GM19324 (cell line): ENCODE measurements around the gene GCN1.

Experiments
- ATAC-seq: cut with Tn5 transposase; IDR thresholded peaks from one replicate; pipeline ENCODE4 v1.9.1; 2021; ENCODE audit warnings: mild to moderate bottlenecking, moderate library complexity; ENCODE audit not compliant: unreplicated experiment, low FRiP score

Gene GCN1

GRCh38 chr12:120101617-120102016 lies 92.9 kb downstream of the GCN1 start:
- ATAC-seq = no peak

GRCh38 chr12:120101182-120101581 lies 93.3 kb downstream of the GCN1 start:
- no peak for ATAC-seq

GRCh38 chr12:120100630-120101029 lies 93.9 kb downstream of the GCN1 start:
- ATAC-seq = no peak

- no peak for ATAC-seq
Measured at GRCh38 chr12:120099738-120100137, 94.8 kb downstream of the GCN1 start.

- no peak for ATAC-seq
Measured at GRCh38 chr12:120098756-120099470, 95.6 kb downstream of the GCN1 start.

GRCh38 chr12:120096671-120097202 lies 97.8 kb downstream of the GCN1 start:
- no peak for ATAC-seq

GRCh38 chr12:120095736-120096135 lies 98.8 kb downstream of the GCN1 start:
- ATAC-seq = no peak

GRCh38 chr12:120095331-120095730 lies 99.2 kb downstream of the GCN1 start:
- ATAC-seq = no peak

GRCh38 chr12:120094485-120094884 lies 100.0 kb downstream of the GCN1 start:
- ATAC-seq = no peak

GRCh38 chr12:120093592-120094355 lies 100.7 kb downstream of the GCN1 start:
- no peak for ATAC-seq

GRCh38 chr12:120093336-120093591 lies 101.3 kb downstream of the GCN1 start:
- no peak for ATAC-seq

GRCh38 chr12:120092551-120093335 lies 101.8 kb downstream of the GCN1 start:
- no peak for ATAC-seq

GRCh38 chr12:120091371-120092090 lies 103.0 kb downstream of the GCN1 start:
- ATAC-seq = no peak

GRCh38 chr12:120090626-120091295 lies 103.8 kb downstream of the GCN1 start:
- no peak for ATAC-seq

GRCh38 chr12:120090206-120090605 lies 104.3 kb downstream of the GCN1 start:
- ATAC-seq = no peak

GRCh38 chr12:120089796-120090195 lies 104.7 kb downstream of the GCN1 start:
- ATAC-seq = no peak

- no peak for ATAC-seq
Measured at GRCh38 chr12:120089105-120089504, 105.4 kb downstream of the GCN1 start.

GRCh38 chr12:120086801-120087621 lies 107.5 kb downstream of the GCN1 start:
- peak; percentile 98 for ATAC-seq
